OCI-LY1 (cell line): ENCODE results near the gene SDHD.

Experiments
- CTCF ChIP-seq: fragments of 200-600 bp; sonication (generic), shearing (Covaris generic); IDR thresholded peaks from 2 replicates; pipeline ENCODE4 v1.5.1; 2017; ENCODE audit warnings: mild to moderate bottlenecking, antibody characterized with exemption, low read length, moderate library complexity, mixed read lengths
- EZH2 ChIP-seq: fragments of 200-600 bp; sonication (generic), shearing (Covaris generic); IDR thresholded peaks from 2 replicates; pipeline ENCODE4 v1.8.0; 2017; ENCODE audit warnings: borderline replicate concordance, mixed run types, mild to moderate bottlenecking, antibody characterized with exemption, low read length, moderate library complexity, mixed read lengths

DNA sequence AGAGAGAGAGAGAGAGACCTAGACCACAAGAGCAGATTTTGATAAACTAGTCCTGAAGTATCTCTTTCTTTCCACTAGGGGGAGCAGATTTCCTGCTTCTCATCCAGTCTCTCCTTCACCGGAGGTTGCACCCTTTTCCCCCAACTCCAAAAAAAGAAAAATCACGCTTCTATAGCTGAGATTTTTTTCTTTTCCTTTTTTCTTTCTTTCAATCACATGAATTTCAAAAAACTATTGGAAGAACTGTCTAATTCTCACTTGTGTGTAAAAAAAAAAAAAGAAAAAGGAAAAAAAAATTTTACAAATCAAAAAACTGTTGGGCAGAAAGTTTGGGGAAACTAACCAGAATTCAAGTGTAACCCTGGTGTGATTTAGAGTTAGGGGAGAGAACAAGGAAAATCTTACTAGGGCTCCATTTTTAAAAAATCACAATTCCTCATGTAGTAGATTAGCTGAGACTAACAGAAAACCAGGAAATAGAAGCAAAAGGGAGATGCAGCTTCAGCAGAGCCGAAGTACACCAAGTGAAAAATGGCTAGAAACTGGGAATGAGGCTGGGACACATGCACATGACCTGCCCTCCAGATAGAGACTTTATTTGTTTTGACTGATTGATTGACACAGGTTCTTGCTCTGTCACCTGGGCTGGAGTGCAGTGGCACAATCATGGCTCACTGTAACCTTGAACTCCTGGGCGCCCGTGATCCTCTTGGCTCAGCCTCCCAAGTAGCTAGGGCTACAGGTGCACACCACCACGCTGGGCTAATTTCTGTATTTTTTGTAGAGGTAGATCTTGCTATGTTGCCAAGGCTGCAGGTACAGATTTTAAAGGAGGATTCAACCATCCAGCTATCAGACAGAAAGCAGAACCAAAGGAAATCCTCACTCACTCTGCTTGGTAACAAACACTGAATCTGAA lies 27.1 kb downstream of the SDHD start:
- TF ChIP-seq CTCF: peak; percentile 77
- no peak for TF ChIP-seq EZH2
